ENCODE data around the gene TRIM25.

GRCh38 chr17:56887552-56888467 is 26.0 kb downstream of the TRIM25 start:
- no peak for TF ChIP-seq CTCF (conservative IDR thresholded peaks at IDR 0.05)
- TF ChIP-seq EZH2 (IDR thresholded peaks at IDR 0.05; ENCODE audit: low read depth) = no peak
